Gastrocnemius medialis (tissue), 4 donors: Measurements from ENCODE around the gene CAND1.
A peak's percentile ranks its signal among the peaks of the same experiment; 100 is the strongest.

Experiments used
- POLR2A ChIP-seq, 2 donors: fragments of 450-650 bp; IDR thresholded peaks; one replicate each; pipeline ENCODE4 v1.6.1; 2017; ENCODE audit warnings: antibody characterized with exemption in 2 of 2, mild to moderate bottlenecking in 2 of 2, moderate library complexity in 2 of 2
- TF ChIP-seq, protein P1 (sequence below), 5 experiments: fragments of 450-650 bp in 3 of 5; fragments of 200-600 bp in 2 of 5; sonication (generic) in 2 of 5; IDR thresholded peaks in 4 of 5; conservative IDR thresholded peaks in 1 of 5; 1 replicate in 4 of 5; 2 replicates in 1 of 5; pipeline ENCODE4 v1.5.1; 2016 to 2019; ENCODE audit warnings: antibody characterized with exemption in 5 of 5, mild to moderate bottlenecking in 3 of 5, moderate library complexity in 3 of 5

DNA sequence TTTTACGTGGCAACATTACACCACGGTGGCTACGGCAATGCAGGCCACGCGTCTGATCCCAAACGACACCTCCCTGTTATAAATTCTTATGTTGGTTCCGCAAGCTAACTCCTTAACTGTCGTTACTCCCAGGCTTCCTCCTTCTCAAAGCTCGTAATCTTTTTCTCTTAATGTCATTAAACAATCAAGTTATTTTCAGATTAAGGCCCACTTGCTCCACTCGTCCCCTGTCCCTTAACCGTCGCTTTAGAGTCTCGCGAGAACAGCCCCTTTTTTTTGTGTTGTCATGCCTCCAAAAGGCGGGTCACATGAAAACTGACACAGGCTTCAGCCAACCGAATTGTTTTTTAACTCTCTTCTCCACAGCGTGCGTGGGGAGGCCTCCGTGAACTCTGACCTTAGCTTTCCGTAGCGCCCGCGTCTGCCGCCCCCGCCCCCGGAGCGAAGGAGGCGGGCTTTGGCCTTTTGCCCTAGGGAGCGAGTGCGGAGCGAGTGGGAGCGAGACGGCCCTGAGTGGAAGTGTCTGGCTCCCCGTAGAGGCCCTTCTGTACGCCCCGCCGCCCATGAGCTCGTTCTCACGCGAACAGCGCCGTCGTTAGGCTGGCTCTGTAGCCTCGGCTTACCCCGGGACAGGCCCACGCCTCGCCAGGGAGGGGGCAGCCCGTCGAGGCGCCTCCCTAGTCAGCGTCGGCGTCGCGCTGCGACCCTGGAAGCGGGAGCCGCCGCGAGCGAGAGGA is at the start of gene CAND1:
- TF ChIP-seq, protein P1, sequence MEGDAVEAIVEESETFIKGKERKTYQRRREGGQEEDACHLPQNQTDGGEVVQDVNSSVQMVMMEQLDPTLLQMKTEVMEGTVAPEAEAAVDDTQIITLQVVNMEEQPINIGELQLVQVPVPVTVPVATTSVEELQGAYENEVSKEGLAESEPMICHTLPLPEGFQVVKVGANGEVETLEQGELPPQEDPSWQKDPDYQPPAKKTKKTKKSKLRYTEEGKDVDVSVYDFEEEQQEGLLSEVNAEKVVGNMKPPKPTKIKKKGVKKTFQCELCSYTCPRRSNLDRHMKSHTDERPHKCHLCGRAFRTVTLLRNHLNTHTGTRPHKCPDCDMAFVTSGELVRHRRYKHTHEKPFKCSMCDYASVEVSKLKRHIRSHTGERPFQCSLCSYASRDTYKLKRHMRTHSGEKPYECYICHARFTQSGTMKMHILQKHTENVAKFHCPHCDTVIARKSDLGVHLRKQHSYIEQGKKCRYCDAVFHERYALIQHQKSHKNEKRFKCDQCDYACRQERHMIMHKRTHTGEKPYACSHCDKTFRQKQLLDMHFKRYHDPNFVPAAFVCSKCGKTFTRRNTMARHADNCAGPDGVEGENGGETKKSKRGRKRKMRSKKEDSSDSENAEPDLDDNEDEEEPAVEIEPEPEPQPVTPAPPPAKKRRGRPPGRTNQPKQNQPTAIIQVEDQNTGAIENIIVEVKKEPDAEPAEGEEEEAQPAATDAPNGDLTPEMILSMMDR (IDR thresholded peaks at IDR 0.05 in 4 of 5, conservative IDR thresholded peaks at IDR 0.05 in 1 of 5), result no peak
- TF ChIP-seq POLR2A (IDR thresholded peaks at IDR 0.05), result peak; percentile 81 to 89
